HL-60 (cell line): ENCODE results near the gene COL16A1.

ENCODE experiments used
- GABPA ChIP-seq: IDR thresholded peaks from 2 replicates; pipeline ENCODE4 v1.6.1; 2012; ENCODE audit warnings: low read depth
- POLR2AphosphoS5 ChIP-seq: IDR thresholded peaks from 2 replicates; pipeline ENCODE4 v1.6.1; 2012; ENCODE audit warnings: low read depth
- SPI1 ChIP-seq: IDR thresholded peaks from 2 replicates; pipeline ENCODE4 v1.6.1; 2012; ENCODE audit warnings: low read depth, mild to moderate bottlenecking, borderline replicate concordance
- TF ChIP-seq, protein P1 (sequence below): IDR thresholded peaks from one replicate; pipeline ENCODE4 v1.5.1; 2011; ENCODE audit warnings: low read length, control low read depth, inconsistent platforms; ENCODE audit not compliant: insufficient read depth
- TF ChIP-seq, protein P2 (sequence below): IDR thresholded peaks from 2 replicates; pipeline ENCODE4 v1.6.1; 2012; ENCODE audit warnings: low read depth; ENCODE audit not compliant: insufficient replicate concordance

- TF ChIP-seq, protein P1, sequence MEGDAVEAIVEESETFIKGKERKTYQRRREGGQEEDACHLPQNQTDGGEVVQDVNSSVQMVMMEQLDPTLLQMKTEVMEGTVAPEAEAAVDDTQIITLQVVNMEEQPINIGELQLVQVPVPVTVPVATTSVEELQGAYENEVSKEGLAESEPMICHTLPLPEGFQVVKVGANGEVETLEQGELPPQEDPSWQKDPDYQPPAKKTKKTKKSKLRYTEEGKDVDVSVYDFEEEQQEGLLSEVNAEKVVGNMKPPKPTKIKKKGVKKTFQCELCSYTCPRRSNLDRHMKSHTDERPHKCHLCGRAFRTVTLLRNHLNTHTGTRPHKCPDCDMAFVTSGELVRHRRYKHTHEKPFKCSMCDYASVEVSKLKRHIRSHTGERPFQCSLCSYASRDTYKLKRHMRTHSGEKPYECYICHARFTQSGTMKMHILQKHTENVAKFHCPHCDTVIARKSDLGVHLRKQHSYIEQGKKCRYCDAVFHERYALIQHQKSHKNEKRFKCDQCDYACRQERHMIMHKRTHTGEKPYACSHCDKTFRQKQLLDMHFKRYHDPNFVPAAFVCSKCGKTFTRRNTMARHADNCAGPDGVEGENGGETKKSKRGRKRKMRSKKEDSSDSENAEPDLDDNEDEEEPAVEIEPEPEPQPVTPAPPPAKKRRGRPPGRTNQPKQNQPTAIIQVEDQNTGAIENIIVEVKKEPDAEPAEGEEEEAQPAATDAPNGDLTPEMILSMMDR = no peak
- no peak for TF ChIP-seq POLR2AphosphoS5
- TF ChIP-seq, protein P2, sequence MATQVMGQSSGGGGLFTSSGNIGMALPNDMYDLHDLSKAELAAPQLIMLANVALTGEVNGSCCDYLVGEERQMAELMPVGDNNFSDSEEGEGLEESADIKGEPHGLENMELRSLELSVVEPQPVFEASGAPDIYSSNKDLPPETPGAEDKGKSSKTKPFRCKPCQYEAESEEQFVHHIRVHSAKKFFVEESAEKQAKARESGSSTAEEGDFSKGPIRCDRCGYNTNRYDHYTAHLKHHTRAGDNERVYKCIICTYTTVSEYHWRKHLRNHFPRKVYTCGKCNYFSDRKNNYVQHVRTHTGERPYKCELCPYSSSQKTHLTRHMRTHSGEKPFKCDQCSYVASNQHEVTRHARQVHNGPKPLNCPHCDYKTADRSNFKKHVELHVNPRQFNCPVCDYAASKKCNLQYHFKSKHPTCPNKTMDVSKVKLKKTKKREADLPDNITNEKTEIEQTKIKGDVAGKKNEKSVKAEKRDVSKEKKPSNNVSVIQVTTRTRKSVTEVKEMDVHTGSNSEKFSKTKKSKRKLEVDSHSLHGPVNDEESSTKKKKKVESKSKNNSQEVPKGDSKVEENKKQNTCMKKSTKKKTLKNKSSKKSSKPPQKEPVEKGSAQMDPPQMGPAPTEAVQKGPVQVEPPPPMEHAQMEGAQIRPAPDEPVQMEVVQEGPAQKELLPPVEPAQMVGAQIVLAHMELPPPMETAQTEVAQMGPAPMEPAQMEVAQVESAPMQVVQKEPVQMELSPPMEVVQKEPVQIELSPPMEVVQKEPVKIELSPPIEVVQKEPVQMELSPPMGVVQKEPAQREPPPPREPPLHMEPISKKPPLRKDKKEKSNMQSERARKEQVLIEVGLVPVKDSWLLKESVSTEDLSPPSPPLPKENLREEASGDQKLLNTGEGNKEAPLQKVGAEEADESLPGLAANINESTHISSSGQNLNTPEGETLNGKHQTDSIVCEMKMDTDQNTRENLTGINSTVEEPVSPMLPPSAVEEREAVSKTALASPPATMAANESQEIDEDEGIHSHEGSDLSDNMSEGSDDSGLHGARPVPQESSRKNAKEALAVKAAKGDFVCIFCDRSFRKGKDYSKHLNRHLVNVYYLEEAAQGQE = no peak
- TF ChIP-seq GABPA = no peak
- TF ChIP-seq SPI1 = no peak
Measured at GRCh38 chr1:31621847-31622730, 81.7 kb downstream of the COL16A1 start.
